Stimulated activated CD8-positive, alpha-beta memory T cell treated with anti-CD3 and anti-CD28 coated beads, Interleukin-7, amount 100 ng/mL, for 48 hours (primary cell): Measurements from ENCODE around the gene HOXC12.

ENCODE experiments used
- DNase-seq, 2 donors: peaks; one replicate each; pipeline ENCODE4 v3.0.0-alpha.2; 2020; ENCODE audit warnings: low read depth in 1 of 2; ENCODE audit errors: extremely low read depth in 1 of 2

The HOXC12 gene

DNA sequence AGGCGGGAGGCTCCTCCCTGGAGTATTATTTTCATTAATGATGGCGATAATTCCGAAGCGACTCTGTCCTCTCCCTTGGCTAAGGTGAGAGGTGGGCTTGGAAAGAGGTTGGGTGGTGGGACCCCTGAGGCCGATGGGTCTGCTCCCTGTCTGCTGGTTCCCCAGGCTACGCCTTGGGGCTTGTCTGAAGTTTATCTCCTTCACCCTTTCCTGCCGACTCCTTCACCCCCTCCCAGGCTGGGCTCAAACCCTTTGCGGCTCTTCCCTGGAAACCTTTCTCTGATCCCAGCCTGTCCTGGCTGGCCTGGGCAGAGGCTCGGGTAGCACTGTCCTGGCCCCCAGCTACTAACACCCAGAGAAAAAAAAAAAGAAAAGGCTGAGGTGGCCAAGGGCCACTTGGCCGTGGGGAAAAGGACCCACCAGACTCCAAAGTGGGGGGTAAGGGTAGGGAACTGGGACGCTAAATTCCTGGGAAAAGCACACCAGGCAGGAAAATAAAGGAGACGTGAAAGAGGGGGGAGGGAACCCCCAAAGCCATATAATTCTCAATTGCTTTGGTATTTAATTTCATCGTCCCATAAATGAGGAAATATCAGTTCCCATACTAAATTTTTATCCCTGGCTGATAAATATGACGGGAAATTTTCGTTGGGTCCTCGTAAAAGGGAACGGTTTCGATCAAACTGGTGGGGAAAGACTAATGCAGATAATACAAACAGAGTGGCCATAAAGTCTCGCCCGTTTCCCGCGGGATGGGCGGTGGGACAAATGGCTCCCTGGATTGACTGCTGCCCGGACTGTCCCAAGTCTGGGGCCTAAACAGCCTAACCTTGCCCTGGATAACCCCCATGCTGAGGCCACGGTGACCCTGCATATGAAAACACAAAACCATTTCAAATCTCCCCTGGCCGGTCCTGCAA lies 28.2 kb downstream of the HOXC12 start:
- DNase-seq, result no peak

DNA sequence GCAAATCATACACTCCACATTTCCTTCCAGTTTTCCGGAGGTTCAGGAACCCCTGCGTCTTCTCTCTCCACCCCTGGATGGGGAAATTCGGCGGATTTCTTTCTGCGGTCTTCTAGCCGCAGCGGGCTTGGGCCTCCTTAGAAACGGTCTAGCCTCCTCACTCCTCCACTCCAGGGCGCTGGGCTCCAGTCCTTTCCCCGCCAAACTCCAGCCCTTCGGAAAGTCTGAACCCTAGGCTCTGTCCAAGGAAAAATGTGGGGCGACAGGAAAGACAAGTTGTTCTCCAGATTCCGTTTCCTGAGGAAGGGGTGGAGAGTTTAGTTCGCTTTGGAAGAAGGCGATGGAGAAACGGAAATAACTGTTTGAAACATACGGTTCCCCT lies 28.9 kb downstream of the HOXC12 start:
- DNase-seq, result no peak

DNA sequence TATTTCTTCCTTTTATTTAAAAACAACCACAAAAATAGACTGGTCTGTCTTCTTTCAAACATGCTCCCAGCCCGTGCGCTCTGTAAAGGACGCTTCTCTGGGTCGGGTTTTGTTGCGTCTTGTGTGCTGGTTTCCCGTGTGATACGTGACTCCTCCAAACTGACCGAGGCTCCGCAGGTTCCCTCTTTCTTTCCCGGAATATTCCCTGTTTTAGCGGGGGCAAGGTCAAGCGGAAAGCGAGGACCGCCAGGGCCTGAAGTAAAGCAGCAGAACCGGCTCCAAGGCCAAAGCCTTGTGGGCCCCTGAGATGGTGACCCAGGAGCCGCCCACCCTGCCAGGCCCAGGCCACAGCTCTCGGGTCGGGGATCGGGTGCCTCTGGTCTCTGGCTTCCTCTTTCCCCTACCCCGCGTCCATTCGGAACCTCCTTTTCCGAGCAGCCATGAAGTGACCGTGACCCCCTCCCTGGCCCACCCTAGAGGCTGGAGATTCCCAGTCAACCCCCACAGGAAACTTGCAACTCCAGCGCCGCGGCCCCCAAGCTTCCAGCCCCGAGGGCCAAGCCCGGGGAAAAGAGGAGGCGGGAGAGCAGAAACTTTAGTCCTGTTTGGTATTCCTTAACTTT lies 29.4 kb downstream of the HOXC12 start:
- DNase-seq, result no peak

DNA sequence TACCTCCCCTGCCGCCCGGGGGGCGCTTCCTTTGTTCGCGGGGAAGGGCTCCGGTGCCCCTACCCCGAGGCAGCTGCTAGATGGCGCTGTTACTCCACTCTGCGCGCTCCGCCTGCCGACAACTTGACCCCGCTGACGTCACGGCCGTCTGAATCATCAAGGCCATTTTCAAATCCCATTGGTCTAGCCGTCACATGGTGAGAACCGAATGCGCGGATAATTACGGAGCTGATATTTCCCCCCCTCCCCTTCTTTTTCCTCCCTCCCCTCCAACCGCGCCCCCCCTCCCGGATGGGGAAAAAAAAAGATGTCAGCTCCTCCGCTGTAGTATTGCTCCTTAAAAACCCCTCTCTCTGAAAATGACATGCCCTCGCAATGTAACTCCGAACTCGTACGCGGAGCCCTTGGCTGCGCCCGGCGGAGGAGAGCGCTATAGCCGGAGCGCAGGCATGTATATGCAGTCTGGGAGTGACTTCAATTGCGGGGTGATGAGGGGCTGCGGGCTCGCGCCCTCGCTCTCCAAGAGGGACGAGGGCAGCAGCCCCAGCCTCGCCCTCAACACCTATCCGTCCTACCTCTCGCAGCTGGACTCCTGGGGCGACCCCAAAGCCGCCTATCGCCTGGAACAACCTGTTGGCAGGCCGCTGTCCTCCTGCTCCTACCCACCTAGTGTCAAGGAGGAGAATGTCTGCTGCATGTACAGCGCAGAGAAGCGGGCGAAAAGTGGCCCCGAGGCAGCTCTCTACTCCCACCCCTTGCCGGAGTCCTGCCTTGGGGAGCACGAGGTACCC lies 30.4 kb downstream of the HOXC12 start, which contains the start of gene HOXC10:
Gene HOXC10, plus strand, starts transcription at position 246 of the 791 bp plus-strand sequence. Its CDS starts 114 bp downstream, at position 360.
- DNase-seq, result peak; percentile 69 to 85

DNA sequence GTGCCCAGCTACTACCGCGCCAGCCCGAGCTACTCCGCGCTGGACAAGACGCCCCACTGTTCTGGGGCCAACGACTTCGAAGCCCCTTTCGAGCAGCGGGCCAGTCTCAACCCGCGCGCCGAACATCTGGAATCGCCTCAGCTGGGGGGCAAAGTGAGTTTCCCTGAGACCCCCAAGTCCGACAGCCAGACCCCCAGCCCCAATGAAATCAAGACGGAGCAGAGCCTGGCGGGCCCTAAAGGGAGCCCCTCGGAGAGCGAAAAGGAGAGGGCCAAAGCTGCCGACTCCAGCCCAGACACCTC lies 30.9 kb downstream of the HOXC12 start:
- DNase-seq, result no peak

DNA sequence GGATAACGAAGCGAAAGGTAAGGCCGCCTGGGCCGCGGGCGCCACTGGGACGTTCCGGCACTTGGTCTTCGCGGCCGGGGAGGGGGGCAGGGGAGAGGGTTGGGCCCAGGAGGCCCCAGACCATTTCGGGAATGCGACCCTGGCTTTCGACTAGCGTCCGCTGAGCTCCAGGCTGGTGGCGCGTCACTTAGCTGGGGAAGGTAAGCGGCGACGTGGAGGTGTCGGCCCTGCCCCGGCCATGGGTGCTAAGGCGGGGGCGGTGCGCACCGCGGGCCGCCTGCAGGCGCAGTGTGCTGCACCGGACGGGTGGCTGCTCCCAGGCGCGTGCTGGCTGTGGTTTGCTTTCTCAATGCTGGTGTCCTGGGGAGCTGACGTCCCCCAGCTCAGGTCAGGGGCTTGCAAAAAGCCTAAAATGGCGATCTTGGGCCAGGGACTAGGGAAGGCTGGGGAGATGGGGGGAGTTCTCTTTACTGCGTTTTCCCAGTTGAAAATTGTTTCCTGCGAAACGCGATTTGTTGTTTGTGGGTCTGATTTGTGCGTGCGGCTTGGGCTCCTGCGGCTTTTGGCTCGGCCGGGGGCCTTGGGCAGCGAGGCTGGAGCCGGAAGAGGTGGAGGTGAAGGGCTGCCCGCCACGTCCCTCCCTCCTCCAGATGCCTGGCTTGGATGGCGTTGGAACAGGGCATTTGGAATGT lies 31.4 kb downstream of the HOXC12 start:
- DNase-seq, result no peak

DNA sequence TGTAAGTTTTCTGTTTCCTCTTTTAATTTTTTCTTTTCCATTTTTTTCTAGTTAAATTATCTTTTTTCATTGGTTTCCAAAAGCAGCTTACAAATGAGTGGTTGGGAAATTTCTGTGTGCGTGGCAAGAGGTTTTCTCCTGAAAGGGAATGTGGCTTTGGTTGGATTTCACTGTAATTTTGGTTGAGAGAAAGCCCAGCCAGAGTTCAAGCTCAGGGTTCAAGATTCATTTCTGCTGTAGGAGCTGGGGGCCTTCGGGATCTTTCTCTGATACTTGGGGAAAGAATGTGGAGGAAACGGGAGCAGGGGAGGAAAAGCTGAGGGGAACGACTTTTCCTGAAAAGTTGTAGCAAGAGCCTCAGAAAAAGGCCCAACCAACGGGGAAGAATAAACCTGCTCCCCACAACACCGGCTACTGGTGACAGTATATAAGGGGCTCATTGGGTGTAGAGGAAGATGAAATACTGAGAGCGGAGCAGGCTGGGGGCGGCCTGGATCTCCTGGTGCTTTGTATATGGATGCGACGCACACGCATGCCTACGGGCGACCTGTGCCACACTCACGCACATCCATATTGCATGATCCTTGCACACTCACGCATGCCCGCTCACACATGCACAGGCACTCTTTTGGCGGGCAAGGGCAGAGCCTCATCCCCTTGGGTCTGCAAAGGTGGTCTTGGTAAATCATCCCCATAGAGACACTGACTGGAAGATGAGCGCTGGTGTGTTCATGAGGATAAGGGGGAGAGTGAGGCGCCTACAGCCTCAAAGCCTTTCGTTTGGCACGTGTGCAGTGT lies 32.2 kb downstream of the HOXC12 start:
- no peak for DNase-seq

DNA sequence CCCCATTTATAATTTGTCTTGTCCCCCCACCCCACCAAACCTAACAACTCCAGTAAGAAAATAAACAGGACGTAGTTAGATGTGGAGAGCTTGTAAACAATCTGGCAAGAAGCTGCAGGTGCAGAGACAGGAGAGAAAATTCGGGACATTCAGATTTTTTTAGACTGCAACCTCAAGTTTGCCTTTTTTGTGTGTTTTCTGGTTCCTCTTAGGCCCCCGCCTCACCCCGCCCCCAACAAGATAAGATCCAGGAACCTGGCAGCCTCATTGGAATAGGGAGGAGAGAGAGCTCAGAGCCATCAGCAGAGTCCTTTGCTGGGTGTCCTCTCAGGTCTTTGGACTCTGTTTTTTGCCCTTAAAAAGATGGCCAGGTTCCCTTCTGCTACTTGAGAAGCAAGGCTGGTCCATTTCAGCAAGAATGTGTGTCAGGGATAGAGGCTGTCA lies 33.1 kb downstream of the HOXC12 start:
- DNase-seq, result no peak

DNA sequence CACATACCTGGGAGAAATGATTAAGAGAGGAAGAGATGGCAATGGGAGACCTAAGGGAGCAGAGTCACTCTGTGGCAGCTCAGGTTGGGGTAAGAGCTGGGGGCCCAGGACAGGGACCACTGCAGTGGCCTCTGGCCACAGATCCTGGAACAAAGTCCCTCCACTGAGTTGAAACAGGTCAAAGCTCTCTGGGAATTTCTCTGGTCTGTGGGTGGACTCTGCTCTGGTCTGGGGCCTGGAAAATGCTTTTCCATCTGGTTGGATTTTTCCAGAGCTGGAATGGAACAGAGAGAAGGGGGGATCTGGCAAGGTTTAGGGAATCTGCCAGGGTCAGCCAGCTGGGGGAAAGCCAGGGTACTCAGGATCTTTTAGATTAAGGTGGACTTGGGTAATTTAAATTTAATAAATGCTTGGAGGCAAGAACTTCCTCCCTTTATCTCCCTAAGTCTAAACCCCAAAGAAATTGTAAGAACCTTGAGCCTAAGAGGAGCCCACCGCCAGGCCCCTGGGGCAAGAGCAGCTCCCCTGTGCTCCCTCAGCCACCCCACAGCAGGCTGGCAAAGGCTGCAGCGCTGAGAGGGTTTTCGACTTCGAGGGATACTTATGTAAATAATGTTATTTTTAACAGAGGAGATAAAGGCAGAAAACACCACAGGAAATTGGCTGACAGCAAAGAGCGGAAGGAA lies 34.0 kb downstream of the HOXC12 start:
- DNase-seq, result no peak

DNA sequence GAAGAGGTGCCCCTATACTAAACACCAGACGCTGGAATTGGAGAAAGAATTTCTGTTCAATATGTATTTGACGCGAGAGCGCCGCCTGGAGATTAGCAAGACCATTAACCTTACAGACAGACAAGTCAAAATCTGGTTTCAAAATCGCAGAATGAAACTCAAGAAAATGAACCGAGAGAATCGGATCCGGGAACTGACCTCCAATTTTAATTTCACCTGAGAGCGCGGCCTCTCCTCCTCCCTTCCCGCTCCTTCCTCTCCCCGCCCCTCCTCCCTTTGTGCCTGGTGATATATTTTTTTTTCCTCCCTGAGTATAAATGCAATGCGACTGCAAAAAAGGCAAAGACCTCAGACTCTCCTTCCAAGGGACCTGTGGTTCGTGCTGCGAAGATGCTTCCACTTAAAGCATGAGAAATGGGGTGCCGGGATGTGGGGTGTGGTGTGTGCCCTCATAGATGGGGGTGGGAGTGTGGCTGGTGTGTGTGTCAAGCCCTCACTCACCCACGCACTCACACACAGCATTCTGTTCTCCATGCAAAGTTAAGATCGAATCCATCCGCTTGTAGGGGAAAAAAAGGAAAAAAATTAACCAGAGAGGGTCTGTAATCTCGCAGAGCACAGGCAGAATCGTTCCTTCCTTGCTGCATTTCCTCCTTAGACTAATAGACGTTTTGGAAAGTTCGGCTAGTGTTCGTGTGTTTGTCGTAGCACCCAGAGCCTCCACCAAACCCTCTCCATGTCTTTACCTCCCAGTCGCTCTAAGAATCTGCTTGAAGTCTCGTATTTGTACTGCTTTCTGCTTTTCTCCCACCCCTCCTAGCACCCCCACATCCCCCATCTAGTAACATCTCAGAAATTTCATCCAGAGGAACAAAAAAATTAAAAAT lies 34.8 kb downstream of the HOXC12 start:
- DNase-seq, result no peak

DNA sequence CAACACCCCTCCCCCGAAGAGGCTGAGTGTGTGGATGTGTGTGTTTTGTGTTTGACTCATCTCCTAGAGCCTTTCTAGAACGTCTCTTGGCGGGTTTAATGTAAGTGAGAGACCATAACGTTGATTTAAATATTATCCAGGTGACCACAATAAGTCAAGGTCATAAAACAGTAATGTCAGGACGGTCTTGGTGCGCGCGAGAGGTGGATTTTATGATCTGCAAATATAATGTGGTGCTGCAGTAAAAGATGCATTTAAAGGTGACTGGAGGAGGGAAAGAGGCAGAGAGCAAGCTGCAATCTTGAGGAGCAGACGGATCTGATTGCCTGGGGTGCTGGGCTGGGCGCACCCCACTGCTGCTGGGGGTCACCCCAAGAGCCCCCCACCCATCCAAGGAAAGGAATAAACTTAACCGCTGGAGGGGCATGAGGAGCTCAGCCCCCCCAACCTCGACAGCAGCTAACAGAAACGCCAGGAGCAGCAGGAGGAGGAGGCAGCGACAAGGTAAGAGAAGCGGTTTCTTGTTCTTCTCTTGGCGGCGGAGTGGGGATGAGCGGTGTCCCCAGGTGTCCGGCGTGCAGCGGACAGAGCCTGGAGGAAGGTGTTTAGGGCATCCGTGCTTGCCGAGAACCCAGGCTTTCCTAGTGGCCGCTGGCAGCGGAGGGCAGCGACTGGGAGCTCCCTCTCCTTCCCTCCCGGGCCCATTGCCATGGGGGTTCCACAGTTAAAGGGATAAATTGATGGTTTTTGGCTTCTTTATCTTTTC lies 35.8 kb downstream of the HOXC12 start:
- DNase-seq, result no peak

DNA sequence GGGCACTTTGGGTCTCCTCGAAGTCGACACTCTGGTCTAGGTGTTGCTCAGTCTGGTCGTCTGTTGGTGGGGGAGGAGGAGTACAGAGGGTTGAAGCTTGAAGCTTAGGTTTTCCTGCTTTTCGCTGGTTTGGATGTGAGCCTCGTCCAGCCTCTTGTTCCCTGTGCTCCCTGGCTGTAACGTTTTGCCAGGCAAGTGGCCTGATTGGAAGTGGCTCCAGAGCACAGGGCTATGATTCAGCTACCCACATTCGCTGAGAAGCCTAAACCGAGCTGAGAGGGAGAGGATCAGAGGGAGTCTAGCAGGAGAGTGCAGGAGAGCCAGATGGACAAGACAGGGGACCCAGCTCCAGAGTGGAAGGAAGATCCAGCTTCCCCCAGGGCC lies 36.4 kb downstream of the HOXC12 start:
- no peak for DNase-seq

DNA sequence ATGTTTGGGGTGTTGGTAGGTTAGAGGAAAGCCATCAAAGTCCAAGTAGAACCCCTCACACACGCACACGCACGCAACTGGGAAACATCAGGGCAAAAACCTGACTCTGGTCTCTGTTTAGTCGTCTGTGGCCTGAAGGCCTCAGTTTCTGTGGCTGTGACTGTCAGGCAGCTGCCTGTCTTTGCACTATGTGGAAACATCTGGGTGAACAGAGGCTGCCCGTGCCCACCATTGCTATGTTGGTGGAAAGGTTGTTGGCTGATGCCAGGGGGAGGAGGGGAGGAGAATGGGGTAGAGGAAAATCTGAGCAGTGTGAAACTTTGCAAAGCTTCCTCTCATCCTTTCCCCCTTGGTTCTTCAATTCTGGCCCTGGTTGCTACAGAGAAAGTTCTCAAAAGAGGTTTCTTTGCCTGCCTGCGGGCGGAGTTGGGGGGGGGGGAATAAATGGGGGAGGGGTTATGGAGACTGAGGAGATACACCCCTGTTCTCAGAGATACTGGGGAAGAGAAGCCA lies 37.7 kb downstream of the HOXC12 start:
- DNase-seq, result no peak

DNA sequence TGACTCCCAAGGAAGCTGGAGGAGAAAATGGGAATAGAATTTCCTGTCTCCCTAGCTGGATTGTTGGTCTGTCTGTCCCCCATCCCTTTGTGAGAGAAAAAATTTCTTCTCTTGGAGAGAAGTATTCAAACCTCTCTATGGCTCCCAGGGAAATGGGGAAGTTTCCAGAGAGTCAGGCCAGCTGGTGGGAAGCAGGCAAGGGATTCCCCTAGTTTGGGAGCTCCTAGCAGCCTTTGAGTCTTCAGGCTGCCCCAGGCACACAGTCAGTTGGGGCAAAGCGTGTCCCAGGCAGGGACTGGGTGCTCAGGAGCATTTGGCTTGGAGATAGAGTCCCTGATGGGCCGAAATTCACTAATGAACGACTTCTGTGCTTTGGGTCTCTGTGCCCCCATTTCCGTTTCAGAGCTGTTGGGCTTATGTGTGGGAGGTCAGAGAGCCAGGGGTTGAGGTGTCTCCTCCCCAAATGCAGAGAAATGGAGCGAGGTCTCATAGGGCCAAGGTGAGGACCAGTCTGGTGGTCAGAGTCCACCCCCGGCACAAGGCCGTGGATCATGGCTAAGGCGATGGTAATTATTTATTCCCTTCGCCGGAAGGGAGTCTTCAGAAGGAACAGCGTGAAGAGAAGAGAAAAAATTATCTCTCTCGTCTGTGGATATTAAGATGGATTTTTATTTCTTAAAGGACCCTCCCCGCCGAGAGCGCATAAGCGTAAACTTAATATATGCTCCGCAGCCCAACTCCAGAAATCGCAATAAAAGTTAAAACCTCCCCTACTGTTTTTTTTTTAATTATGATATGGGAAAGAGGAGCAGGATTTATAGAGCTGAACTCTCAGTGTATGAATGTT lies 38.7 kb downstream of the HOXC12 start:
- no peak for DNase-seq

DNA sequence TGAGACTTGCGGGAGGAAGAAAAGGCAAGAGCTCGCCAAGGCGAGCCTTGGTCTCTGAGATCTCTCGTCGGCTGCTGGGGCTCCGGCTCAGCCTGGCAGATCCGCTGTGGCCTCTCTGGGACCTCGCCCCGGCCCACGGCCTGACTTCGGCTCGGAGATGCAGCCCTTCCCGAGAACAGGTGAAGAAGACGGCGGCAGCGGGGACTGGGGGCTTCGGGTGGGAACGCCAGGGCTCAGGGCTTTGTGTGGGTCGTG lies 39.2 kb downstream of the HOXC12 start:
- DNase-seq, result no peak

DNA sequence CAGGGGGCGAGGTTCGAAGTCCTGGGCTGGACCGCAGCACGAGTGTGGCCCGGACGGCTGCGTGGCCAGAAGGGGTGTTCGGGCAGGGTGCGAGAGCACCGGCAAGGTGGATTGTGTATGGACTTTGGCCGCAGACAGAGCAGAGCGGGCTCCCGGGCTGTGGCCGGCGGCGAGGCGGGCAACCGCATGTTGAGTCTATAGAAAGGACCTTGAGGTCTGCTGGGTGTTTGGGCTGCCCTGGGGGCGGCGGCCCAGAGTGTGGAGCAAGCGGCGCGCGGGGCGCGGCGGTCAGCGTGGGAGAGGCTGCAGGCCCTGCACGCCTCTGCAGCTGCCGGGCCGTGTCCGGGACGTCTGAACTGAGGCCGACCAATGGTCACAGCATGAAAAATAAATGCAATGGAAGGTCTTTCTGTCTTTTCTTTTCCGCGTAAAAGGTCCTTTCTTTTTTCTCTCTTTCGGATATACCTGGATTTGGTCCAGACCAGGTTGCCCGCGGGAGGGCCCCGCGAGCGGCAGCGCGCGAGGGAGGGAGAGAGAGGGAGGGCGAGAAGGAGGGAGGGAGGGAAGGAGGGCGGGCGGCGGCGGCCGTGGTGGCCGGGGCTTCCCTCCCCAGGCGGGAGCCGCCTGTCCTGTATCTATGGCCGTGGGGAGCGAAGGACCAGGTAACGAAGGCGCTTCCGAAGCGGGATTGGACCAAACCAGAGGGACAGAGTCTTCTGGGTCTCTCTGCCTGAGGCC lies 39.7 kb downstream of the HOXC12 start:
- no peak for DNase-seq

DNA sequence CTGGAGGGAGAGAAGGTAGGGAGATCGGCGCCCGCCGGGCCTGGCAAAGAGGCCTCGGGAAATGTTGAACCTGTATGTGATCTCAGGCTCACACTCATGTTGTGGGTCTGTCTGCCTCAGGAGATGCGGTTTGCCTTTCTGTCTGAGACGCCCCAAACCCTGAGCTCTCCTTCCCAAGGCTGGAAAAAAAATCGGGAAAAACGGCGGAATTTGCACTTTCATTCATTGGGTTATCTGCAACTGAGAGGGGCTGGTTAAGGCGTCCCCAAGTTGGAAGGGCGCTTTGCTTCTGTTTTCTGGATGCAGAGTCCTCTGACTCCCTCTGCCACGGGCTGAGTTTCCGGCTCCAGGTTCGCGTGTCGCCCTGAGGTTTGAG lies 40.3 kb downstream of the HOXC12 start:
- DNase-seq, result no peak
